T-helper 2 cell treated with Interferon-gamma antibody and Interleukin-4, amounts not matched to agents 100 ng/mL and 5 ng/mL, for 36 hours (primary cell): ENCODE measurements around the gene SMIM7. TPM values are rescaled to one million over a fixed set of nuclear protein-coding genes. Genes with fewer than 3 reads are reported as not detected.

Experiments
- intact Hi-C: fragments of 100-400 bp; cut with micrococcal nuclease; formaldehyde crosslinking; loops from one replicate; pipeline ENCODE4 v1.15.1; 2023
- total RNA-seq: library from RNA; stranded (reverse); gene quantifications from 2 replicates; pipeline ENCODE4 v1.2.3, GENCODE V29; 2022

The SMIM7 gene
- total RNA-seq, 1 donor from 2014 or later = 69.1 TPM

GRCh38 chr19:16598848-16599247 is 61.1 kb downstream of the SMIM7 start:
- intact Hi-C loops = no loop called here

DNA sequence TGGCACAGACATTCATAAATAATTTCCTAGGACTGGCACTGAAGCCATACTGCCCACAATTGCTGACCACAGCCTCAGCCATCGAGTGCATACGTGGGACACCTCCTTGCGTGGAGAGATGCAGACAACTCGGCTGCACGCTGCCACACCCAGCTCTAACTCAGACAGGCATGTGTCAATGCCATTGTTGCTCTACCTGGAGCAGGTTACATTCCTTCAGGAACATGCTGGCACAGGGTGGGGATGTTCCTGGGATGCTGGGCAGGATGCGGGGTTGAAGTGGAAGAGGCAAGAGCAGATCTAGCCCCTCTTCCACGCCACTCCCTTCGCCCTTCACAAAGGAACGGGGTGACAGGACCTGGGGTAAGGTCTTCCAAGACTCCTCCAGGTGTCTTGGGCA is 63.5 kb downstream of the SMIM7 start:
- intact Hi-C loops = no loop called here

Other genes with a start within 250 kb of the SMIM7 start
- gene EPS15L1, start 188.2 kb downstream of the SMIM7 start, total RNA-seq = 37.9 and 38.4 TPM in 2 replicates
- gene CALR3, start 164.0 kb downstream of the SMIM7 start, total RNA-seq = 0.18 TPM in 1 of 2 replicates, not detected in the other
- gene C19orf44, start 163.8 kb downstream of the SMIM7 start, total RNA-seq = 2.8 and 3.4 TPM in 2 replicates
- gene CHERP, start 117.7 kb downstream of the SMIM7 start, total RNA-seq = 73.5 and 74.4 TPM in 2 replicates
- 52.9 and 53.4 TPM in 2 replicates for gene SLC35E1, start 87.7 kb downstream of the SMIM7 start, total RNA-seq
- gene MED26, start 31.9 kb downstream of the SMIM7 start, total RNA-seq = 15.5 and 15.8 TPM in 2 replicates
- 2.8 and 3.4 TPM in 2 replicates for gene TMEM38A, start 995 bp upstream of the SMIM7 start, total RNA-seq
- not detected in 2 replicates for gene NWD1, start 59.7 kb upstream of the SMIM7 start, total RNA-seq
- 37.4 and 39.1 TPM in 2 replicates for gene SIN3B, start 169.3 kb upstream of the SMIM7 start, total RNA-seq
- 0.39 and 0.77 TPM in 2 replicates for gene F2RL3, start 228.9 kb upstream of the SMIM7 start, total RNA-seq